Left ventricle myocardium superior (tissue), 1 donor: ENCODE measurements around the gene IRAK4. TPM values are rescaled to one million over a fixed set of nuclear protein-coding genes. Genes with fewer than 3 reads are reported as not detected.

Experiments
- ATAC-seq: fragments of 200-7000 bp; cut with Tn5 transposase; one replicate; pipeline ENCODE4 v1.9.1; 2020; ENCODE audit warnings: mild to moderate bottlenecking, moderate library complexity
- DNase-seq: peaks from one replicate; pipeline ENCODE4 v3.0.0-alpha.2; 2020
- intact Hi-C: fragments of 100-400 bp; cut with micrococcal nuclease; formaldehyde crosslinking; loops from one replicate; pipeline ENCODE4 v1.11.0; 2022
- total RNA-seq: library from RNA; stranded (reverse); fragmentation: NEBNext Ultra II Directional; extraction: Animal tissue kit (Norgen Biotek cat#: 25700); gene quantifications from one replicate; pipeline ENCODE4 v1.2.1, GENCODE V29; 2021
- donor health status: DM: no; HTN: yes; CAD: no; lungs with severe emphysema.

The IRAK4 gene
- total RNA-seq, 1 donor from 2014 or later = 4.3 TPM

- intact Hi-C loops = no loop called here
- DNase-seq (no peak), ATAC-seq (no peak)
These were observed 3.8 kb downstream of the IRAK4 start for GRCh38 chr12:43762596-43762995.

GRCh38 chr12:43763769-43764168 lies 5.0 kb downstream of the IRAK4 start:
- no peak for ATAC-seq
- no peak for DNase-seq
- intact Hi-C loops = no loop called here

GRCh38 chr12:43764528-43764927 lies 5.8 kb downstream of the IRAK4 start:
- ATAC-seq (no peak), DNase-seq (no peak)
- intact Hi-C loops = no loop called here

- ATAC-seq (no peak), DNase-seq (no peak)
- intact Hi-C loops = no loop called here
These were observed 7.5 kb downstream of the IRAK4 start for GRCh38 chr12:43766291-43766690.

GRCh38 chr12:43776498-43776897 lies 17.7 kb downstream of the IRAK4 start:
- intact Hi-C loops = loop anchor here (10.0 kb wide), 1 partner anchor 98 kb away; no protein-coding TSS in a partner anchor
- DNase-seq (no peak), ATAC-seq (no peak)

- ATAC-seq = no peak
- intact Hi-C loops = no loop called here
- no peak for DNase-seq
These were observed 28.3 kb downstream of the IRAK4 start for GRCh38 chr12:43786899-43787693.

- intact Hi-C loops = no loop called here
- ATAC-seq = no peak
- no peak for DNase-seq
These were observed 31.2 kb downstream of the IRAK4 start for GRCh38 chr12:43789941-43790340.

- DNase-seq (no peak), ATAC-seq (no peak)
- intact Hi-C loops = no loop called here
These were observed 37.0 kb downstream of the IRAK4 start for GRCh38 chr12:43795716-43796280.

- DNase-seq (no peak), ATAC-seq (no peak)
- intact Hi-C loops = no loop called here
These were observed 38.9 kb downstream of the IRAK4 start for GRCh38 chr12:43797561-43798217.

- ATAC-seq = no peak
- intact Hi-C loops = loop anchor here (10.0 kb wide), 1 partner anchor 69 kb away; no protein-coding TSS in a partner anchor
- no peak for DNase-seq
These were observed 46.6 kb downstream of the IRAK4 start for GRCh38 chr12:43805149-43805859.

- intact Hi-C loops = loop anchor here (10.0 kb wide), 1 partner anchor 69 kb away; no protein-coding TSS in a partner anchor
- peak; percentile 100 for ATAC-seq
- peak; percentile 94 for DNase-seq
These were observed 47.3 kb downstream of the IRAK4 start, which contains the start of gene TWF1 for GRCh38 chr12:43805860-43806736. TSS of gene TWF1 (minus strand) at chr12:43806317. CDS start at chr12:43806245, 72 bp downstream.

GRCh38 chr12:43806737-43807072 lies 48.0 kb downstream of the IRAK4 start:
- ATAC-seq = no peak

GRCh38 chr12:43807386-43807785 lies 48.6 kb downstream of the IRAK4 start:
- intact Hi-C loops = loop anchor here (10.0 kb wide), 1 partner anchor 67 kb away; no protein-coding TSS in a partner anchor
- no peak for DNase-seq
- ATAC-seq = no peak

More at GRCh38 chr12:43806737-43807072, 48.0 kb downstream of the IRAK4 start:
- no peak for DNase-seq
- intact Hi-C loops = loop anchor here (10.0 kb wide), 1 partner anchor 68 kb away; no protein-coding TSS in a partner anchor

GRCh38 chr12:43812057-43812456 lies 53.3 kb downstream of the IRAK4 start:
- intact Hi-C loops = no loop called here
- ATAC-seq (no peak), DNase-seq (no peak)

GRCh38 chr12:43812926-43813325 lies 54.2 kb downstream of the IRAK4 start:
- intact Hi-C loops = no loop called here
- ATAC-seq (no peak), DNase-seq (no peak)

- DNase-seq (no peak), ATAC-seq (no peak)
- intact Hi-C loops = no loop called here
These were observed 56.7 kb downstream of the IRAK4 start for GRCh38 chr12:43815416-43815815.

GRCh38 chr12:43816168-43816567 lies 57.4 kb downstream of the IRAK4 start:
- intact Hi-C loops = no loop called here
- no peak for ATAC-seq
- no peak for DNase-seq

- intact Hi-C loops = no loop called here
- ATAC-seq (no peak), DNase-seq (no peak)
These were observed 65.5 kb downstream of the IRAK4 start for GRCh38 chr12:43824207-43824775.
